Adrenal gland (tissue), 5 donors: ENCODE measurements around the gene LPCAT1.

Source experiments
- POLR2A ChIP-seq, 2 donors: fragments of 450-650 bp; IDR thresholded peaks; one replicate each; pipeline ENCODE4 v1.6.1; 2017; ENCODE audit warnings: antibody characterized with exemption in 2 of 2, mild to moderate bottlenecking in 2 of 2, moderate library complexity in 1 of 2
- TF ChIP-seq, protein P1 (sequence below), 6 experiments: fragments of 450-650 bp in 4 of 6; fragments of 200-600 bp in 2 of 6; sonication (generic) in 1 of 6; IDR thresholded peaks; 1 replicate in 5 of 6; 2 replicates in 1 of 6; pipeline versions ENCODE4 v1.5.1 to v1.8.0; 2016 to 2021; ENCODE audit warnings: antibody characterized with exemption in 6 of 6, mild to moderate bottlenecking in 2 of 6, moderate library complexity in 1 of 6
- donor health status: DM: no; HTN: no; CAD: no.

DNA sequence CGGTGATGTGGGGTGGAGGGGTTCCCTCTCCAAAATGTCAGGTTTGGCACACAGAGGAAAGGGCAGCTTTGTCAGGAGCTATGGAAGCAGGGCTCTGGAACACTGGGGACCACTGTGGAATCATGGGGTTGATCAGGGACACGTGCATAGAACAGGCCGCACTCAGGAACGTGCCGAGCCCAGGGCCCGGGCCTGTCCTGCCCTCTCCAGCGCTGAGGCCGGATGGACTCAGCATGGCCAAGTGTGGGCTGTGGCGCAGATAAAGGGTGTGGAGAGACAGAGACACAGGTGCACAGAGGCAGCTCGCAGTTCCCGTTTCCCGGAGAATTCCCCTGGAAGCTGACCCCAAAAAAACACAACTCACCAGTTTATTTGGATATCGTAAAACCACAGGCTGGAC, 40.7 kb downstream of the LPCAT1 start:
- TF ChIP-seq, protein P1, sequence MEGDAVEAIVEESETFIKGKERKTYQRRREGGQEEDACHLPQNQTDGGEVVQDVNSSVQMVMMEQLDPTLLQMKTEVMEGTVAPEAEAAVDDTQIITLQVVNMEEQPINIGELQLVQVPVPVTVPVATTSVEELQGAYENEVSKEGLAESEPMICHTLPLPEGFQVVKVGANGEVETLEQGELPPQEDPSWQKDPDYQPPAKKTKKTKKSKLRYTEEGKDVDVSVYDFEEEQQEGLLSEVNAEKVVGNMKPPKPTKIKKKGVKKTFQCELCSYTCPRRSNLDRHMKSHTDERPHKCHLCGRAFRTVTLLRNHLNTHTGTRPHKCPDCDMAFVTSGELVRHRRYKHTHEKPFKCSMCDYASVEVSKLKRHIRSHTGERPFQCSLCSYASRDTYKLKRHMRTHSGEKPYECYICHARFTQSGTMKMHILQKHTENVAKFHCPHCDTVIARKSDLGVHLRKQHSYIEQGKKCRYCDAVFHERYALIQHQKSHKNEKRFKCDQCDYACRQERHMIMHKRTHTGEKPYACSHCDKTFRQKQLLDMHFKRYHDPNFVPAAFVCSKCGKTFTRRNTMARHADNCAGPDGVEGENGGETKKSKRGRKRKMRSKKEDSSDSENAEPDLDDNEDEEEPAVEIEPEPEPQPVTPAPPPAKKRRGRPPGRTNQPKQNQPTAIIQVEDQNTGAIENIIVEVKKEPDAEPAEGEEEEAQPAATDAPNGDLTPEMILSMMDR (IDR thresholded peaks at IDR 0.05): no peak
- no peak for TF ChIP-seq POLR2A (IDR thresholded peaks at IDR 0.05)
